ENCODE results near the gene NSD1.
"Not testable (repeated sequence)": the region's sequence is repeated elsewhere in the genome, so short reads cannot be mapped to it uniquely, and the experiment has no call there.

NSD1 gene

DNA sequence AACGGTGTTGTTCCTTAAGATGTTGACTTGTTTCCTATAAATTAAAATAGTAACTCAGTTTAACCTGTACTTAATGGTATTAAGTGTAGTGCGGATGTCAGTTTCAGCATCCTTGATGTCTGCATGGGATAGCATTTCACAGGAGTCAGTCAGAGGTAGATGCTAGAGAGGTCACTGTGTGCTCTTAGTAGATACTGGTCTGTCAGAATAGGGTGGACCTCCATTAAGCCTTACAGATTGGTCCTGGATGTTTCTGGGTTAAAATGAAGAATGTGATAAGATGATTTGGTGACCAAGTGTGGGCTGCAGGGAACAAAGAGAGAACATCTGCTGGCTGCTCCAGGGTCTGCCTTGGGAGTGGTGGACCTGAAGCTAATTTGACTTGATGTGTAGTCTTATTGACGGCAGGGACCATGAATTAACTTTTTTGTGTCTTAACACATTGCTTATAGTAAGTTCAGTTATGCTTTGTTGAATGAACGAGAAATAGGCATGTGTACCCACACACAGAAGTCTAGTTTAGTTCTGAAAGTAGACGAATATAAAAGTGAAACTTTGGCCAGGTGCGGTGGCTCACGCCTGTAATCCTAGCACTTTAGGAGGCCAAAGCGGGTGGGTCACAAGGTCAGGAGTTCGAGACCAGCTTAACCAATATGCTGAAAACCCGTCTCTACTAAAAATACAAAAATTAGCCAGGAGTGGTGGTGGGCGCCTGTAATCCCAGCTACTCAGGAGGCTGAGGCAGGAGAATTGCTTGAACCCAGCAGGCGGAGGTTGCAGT lies 157.4 kb downstream of the NSD1 start:
- DNase-seq (ENCODE audit: low spot score) = no peak

DNA sequence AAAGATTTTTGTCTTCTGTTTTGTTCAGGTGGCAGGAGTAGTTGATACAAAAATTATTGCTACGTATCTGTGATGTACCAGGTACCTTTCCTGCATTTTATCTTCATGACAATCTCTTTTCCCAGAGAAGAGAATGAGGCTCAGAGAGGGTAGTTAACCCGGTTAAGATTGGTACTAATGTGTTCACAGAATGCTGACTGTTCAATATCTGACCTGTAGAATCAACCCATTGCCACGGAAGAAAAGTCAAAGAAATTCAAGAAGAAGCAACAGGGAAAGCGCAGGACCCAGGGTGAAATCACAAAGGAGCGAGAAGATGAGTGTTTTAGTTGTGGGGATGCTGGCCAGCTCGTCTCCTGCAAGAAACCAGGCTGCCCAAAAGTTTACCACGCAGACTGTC lies 158.2 kb downstream of the NSD1 start:
- no peak for DNase-seq (ENCODE audit: low spot score)

DNA sequence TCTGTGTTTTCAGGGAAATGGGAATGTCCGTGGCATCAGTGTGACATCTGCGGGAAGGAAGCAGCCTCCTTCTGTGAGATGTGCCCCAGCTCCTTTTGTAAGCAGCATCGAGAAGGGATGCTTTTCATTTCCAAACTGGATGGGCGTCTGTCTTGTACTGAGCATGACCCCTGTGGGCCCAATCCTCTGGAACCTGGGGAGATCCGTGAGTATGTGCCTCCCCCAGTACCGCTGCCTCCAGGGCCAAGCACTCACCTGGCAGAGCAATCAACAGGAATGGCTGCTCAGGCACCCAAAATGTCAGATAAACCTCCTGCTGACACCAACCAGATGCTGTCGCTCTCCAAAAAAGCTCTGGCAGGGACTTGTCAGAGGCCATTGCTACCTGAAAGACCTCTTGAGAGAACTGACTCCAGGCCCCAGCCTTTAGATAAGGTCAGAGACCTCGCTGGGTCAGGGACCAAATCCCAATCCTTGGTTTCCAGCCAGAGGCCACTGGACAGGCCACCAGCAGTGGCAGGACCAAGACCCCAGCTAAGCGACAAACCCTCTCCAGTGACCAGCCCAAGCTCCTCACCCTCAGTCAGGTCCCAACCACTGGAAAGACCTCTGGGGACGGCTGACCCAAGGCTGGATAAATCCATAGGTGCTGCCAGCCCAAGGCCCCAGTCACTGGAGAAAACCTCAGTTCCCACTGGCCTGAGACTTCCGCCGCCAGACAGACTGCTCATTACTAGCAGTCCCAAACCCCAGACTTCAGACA lies 160.4 kb downstream of the NSD1 start:
- DNase-seq (ENCODE audit: low spot score) = no peak

DNA sequence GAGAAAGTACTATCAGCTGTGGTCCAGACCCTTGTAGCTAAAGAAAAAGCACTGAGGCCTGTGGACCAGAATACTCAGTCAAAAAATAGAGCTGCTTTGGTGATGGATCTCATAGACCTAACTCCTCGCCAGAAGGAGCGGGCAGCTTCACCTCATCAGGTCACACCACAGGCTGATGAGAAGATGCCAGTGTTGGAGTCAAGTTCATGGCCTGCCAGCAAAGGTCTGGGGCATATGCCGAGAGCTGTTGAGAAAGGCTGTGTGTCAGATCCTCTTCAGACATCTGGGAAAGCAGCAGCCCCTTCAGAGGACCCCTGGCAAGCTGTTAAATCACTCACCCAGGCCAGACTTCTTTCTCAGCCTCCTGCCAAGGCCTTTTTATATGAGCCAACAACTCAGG lies 161.1 kb downstream of the NSD1 start:
- DNase-seq (ENCODE audit: low spot score) = no peak

DNA sequence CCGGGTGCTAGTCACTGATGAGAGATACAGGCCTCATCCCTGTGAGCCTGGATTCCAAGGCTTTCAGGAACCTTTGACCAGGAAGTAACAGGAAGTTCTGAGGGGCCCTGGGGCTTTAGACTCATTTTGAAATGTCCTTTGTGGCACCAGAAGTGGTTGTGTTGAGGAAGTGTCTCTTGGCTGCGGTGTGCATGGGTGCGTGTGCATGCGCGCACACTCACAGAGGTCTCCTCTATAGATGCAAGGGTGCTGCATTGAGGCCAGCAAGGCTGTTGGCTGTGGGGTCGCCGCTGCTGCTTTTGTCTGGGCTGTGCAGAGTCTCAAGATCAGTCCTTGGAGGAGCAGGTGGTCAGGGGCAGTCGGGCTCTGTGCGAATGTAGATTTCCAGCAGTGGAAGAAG lies 162.4 kb downstream of the NSD1 start:
- no peak for DNase-seq (ENCODE audit: low spot score)

DNA sequence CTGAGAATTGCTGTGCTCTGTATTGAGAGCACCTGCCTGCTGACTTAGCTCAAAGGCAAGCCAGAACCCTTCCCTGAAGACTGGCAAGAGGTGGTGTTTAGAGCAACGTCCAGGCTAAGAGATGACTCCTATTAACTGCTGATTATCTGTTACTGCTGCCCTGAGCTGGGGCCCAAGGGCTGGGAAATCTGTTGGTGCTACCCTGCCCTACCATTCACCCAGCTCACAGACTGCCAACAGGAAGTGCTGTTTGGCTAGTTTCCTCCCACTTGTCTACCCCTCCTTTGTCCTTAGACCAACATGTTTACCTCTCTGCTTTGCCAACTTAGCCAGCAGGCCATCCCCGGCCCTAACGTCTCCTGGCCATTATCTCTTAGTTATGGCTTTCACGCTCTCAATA lies 163.0 kb downstream of the NSD1 start:
- no peak for DNase-seq (ENCODE audit: low spot score)

DNA sequence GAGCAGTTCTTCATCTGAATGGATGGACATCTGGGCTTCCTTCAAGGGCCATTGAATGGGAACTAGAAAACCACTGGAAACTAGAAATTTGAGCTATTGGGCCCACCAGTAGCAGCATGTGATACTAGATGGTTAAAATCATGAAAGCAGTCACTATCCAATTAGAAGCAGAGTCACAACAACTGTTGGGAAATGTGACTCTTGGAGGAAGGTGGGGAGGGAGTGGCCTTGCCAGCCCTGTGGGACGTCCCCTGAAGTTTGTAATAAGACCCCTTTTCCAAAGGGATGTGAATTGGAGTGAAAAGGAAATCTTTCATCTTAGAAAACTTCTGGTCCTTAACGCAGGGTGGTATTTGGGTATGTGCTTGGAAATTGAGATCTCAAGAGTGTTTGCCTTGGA lies 164.3 kb downstream of the NSD1 start:
- DNase-seq (ENCODE audit: low spot score) = no peak

DNA sequence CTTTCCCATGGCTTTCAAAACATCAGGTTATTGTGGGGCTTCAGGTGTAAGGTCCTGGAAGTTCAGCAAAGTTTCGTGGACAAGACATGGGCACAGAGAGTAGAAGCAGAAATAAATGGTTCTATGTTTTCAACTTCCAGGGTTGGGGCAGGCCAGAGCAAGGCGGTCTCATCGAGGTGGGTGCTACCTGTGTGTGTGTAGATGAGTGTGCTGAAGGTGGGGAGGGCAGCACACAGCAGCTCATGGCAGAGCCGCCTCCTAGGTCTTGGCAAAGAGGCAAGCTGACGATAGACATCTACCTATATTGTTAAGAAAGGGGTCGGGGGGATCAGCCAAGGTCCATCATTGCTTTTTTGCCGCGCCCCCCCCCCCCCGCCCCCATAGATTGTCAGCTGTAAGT lies 166.1 kb downstream of the NSD1 start:
- DNase-seq (ENCODE audit: low spot score) = no peak

DNA sequence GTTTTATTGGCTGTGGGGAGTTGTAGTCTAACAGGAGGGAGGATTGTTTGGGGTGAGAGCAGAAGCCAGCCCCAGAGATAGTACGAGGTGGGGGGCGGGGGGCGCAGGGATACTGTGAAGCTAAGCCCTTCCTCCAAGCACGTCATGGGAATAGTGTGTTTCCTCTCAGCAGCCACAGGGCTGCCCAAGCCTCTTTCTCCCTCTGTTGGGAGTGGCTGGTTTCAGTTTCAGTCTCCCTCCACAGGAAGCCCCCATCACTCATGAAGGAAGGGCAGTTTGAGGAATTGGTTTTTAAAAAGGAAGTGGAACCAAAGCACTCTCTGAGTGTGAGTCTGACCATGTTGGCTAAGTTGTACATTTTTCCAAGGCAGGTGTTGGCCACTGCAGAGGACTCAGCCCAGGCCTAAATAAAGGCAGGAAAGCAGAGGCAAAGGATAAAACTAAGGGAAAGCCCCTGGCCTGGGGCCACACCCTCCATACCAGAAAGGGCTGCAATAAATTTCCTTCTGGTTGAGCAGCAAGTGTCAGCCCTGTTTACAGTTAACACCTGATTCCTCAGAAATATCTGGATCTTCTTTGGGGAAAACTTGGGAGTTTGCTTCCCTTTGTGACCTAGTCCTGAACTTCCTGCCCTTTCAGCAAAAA lies 166.8 kb downstream of the NSD1 start:
- DNase-seq (ENCODE audit: low spot score) = peak; percentile 55

DNA sequence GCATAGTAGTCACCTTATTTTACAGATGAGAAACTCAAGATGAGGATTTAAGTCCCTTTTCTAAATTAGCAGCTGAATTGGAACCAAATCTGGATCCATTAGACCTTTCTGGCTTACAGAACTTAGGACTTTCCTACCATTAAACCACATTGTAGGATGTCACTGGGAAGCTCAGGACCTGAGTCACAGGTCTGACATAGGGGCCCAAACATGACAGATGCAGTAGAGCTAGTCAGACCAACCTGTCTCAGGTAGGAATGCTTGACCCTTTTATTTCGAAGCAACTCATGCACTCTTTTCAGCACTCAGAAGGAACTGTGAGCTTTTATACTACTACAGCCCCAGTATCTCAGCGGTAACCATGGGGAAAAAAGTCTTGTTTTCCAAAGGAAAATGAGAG lies 167.4 kb downstream of the NSD1 start:
- no peak for DNase-seq (ENCODE audit: low spot score)

DNA sequence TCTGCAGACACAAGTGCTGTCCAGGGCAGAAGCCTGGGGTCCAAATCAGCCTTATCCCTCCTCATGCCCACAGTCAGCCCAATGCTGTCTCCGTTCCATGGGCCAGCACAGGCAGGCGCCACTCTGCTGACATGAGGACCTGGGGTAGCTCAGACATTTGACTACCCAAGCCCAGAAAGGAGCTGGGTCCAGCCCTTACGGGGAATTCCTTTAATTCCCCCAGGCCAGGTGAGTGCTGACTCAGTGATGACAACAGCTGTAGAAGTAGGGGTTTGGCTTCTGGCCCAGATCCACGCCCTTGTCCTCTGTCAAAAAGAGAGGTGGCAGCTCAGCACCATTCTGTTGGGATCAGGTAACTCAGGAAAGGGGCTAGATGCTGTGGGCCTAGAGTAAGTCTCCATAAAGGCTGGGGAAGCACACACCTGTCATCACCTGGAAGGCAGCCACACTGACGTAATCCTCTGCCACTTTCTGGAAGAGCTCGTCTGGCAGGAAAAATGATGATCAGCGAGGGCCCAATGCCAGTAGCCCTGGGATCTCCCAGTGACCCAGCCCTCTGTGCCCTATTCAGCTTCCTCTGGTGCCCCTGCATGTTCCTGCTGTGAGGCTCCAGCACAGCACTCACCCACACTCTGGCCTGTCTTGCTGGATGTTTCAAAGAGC lies 168.1 kb downstream of the NSD1 start:
- no peak for DNase-seq (ENCODE audit: low spot score)

DNA sequence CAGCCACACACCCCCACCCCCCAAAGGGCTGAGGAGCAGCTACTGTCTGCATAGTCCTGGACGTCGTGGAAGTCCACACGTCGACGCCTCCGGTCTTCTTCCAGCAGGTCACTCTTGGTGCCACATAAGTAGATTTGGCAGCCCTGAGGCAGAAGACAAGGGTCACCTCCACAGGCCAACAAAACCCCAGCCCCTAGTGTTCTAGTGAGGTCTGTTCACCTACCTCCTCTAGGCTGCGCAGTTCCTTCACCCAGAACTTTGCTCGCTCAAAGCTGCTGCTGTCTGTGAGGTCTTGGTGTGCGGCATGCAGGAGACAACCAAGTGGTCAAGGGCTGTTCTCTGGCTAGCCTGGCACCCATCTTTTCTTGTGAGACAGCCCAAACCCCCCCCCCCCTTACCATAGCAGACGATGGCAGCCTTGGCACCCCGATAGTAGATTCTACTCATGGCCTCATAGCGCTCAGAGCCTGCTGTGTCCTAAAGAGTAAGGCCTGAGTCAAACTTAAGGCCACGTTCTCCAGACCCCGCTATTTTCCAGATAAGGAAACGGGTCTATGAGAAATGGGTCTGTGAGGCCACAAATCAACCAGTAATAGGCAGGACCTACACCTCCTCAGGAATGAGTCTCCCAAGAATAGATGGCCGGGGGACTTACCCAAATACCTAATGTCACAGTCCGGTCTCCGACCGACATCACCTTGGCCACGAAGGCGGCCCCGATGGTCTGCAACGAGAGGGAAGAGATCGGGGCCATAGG lies 169.0 kb downstream of the NSD1 start:
- no peak for DNase-seq (ENCODE audit: low spot score)

DNA sequence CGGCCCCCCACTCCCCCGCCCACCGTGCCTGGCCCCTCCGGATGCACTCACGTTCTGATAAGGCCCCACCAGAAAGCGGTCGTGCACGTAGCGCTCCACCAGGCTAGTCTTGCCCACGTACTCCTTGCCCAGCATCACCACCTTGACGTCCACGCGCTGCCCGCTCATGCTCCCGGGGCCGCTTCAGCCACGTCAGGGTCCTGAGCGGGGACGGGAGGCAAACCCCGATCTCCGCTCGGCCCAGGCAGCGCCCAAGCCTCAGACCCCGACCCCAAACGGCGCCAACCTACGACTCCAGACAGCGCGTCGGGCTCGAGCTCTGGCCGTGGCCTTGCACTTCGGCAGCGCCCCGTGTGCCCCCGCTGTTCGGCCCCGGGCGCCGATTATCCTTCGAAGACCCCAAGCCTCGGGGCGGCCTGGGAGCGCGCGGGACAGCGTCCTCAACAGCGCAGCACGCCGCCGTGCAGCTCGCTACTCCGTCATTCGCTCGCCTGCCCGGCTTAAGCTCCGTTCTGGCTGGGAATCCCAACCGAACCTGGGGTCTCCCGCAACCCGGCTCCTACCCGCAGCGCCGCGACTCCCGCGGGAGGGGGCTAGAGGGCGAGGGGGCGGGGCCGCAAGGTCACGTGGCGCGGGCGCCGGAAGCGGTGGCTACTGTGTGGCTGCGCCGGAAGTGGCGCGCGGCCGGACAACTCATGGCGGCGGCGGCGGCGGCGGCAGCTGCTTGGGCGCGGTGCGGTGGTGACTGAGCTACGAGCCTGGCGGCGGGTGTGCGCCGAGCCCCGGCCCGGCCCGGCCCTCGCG lies 169.8 kb downstream of the NSD1 start, which contains the start of the genes PRELID1 and RAB24:
PRELID1 (plus strand) TSS at position 679 of the 804 bp plus-strand sequence. CDS start 187 bp downstream, outside the sequence.
RAB24 (minus strand) TSS at position 599 of the 804 bp plus-strand sequence; CDS start at position 168, 431 bp downstream.
- DNase-seq (ENCODE audit: low spot score) = peak; percentile 93

DNA sequence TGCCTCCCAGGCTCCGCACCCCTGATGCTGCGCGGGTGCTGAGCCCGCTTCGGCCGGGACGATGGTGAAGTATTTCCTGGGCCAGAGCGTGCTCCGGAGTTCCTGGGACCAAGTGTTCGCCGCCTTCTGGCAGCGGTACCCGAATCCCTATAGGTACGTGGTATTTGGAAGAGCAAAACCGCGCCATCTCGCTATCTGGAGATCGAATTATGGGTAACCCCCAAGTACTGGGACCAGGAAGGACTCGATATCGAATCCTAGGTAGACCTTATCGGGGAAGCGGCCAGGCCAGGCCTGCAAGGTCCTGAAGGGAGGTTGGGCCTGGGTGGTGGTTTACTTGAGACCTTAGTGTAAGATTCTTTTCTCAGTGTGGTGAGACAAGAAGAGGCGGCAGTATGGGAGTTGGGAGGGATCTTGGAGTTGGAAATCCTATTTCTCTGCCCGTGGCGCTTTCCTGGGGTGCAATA lies 170.4 kb downstream of the NSD1 start:
- no peak for DNase-seq (ENCODE audit: low spot score)

DNA sequence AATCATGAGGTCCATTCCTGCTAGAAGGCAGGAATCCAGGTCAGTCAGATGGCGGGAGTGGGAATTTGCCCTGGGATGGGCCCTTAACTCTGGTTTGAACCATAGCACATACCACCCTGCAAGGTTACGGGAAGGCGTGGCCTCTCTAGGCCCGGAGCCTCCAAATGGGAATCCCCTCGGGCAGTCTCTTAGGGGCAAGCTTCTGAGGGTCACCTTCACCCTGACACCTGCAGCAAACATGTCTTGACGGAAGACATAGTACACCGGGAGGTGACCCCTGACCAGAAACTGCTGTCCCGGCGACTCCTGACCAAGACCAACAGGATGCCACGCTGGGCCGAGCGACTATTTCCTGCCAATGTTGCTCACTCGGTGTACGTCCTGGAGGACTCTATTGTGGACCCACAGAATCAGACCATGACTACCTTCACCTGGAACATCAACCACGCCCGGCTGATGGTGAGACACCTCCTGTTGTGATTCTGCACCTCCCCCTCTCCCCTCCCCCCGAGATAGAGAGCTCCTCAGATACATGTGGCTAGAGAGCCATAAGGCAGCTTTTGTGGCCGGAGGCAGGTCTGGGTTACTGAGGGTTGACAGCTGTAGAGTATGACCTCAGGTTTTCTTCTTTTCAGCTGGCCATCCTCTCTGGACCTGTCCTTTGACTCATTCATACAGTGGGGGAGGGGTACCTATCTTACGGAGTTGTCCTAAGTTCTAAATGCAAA lies 171.0 kb downstream of the NSD1 start:
- no peak for DNase-seq (ENCODE audit: low spot score)

DNA sequence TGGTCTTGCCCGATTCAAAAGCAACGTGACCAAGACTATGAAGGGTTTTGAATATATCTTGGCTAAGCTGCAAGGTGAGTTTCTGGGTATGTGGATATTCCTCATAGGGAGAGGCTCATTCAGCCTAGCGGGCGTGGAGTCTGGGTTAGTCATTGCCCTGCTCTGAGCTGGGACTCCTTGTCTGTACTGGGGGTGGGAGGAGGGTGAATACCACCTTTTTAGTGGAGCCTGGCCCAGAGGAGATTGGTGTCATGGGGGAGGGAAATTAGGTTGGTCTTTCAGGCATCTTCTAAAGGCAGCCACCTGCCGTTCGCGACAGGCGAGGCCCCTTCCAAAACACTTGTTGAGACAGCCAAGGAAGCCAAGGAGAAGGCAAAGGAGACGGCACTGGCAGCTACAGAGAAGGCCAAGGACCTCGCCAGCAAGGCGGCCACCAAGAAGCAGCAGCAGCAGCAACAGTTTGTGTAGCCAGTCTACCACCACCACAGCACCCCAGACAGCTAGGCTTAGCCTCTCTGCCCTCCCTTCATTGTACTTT lies 172.6 kb downstream of the NSD1 start:
- not testable (repeated sequence) for DNase-seq (ENCODE audit: low spot score)

DNA sequence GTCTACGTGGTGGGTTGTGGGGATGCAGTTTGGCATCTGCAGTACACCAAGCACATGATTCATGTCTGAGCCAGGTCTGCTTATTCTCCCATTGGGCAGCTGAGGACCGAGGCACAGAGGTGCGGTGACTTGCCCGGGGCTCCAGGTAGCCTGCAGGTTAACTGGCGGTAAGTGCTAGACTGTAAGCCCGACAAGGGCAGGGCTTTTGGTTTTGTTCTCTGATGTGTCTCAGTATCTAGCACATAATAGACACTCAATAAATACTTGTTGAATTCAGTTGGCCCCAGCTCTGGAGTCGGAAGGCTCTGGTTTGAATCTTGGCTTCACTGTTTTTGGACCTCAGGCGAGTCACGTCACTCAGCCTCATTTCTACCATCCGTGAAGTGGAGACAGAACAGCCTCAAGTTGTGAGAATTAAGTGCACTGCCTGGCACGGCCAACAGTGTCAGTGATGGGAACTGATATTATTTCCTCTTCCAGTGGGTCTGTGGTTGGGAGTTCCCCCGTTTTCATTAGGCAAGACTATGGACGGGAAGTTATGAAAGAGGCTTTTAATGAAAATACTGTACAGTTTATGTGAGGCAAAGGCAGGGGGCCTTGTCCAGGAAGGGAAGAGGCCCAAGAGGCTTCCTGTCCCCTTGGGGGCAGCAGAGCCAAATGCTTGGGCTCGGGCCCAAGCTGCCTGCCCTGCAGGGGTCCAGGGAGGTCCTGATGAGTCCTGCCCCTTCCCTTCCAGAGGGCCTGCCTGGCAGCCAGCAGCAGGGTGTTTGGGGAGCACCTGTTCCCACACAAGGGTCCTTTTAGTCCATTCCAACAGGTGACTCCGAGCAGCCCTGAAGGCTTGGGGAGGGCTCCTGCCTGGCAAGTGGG lies 173.3 kb downstream of the NSD1 start:
- no peak for DNase-seq (ENCODE audit: low spot score)

DNA sequence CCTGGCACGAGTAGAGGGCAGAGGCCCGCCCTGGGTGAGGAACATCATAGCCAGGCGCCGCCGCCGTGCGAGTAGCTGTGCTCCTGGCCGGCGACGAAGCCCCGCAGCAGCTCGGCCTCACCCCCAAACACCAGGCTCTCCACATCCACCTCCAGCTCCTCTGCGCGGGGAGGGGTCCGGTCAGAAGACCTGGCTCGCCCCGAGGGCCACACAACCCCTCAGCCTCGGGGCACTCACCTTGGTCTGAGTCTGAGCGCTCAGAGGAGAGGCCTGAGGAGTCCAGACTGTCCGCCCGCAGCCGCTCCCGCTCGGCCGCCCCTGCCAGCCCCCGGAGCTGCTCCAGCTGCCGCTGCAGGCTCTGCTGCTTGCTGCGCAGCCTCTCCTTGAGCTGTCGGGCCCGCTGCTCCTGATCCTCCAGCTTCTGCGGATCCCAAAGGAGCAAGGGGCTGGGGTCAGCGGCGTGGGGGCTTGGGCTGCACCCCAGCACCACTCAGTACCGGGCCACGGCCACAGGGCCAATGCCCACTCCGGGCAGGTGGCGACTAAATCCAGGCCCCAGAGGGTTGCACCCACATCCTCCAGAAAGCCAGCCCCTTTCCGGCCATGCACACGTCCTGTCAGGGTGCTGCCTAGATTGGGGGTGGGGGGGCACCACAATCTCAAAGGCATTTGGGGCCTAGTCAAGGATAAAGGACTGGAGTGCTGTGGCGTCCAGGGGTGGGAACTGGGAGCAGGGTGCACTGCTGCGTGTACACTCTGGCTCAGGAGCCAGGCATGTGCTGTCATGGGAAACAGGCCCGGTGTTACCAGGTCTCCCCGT lies 174.2 kb downstream of the NSD1 start:
- no peak for DNase-seq (ENCODE audit: low spot score)

All from AG08395 (cell line).